NB4 (cell line): ENCODE results near the gene RC3H2.

Experiments used
- DNase-seq: peaks from one replicate; pipeline ENCODE4 v3.0.0; 2010; ENCODE audit warnings: low read depth
- H3K4me3 ChIP-seq: one replicate; pipeline ENCODE4 v1.5.1; 2011; ENCODE audit warnings: mild to moderate bottlenecking, low read depth, low read length, moderate library complexity
- CTCF ChIP-seq: IDR thresholded peaks from one replicate; pipeline ENCODE4 v1.5.1; 2012; ENCODE audit warnings: low read depth, low read length
- MAX ChIP-seq: IDR thresholded peaks from 2 replicates; pipeline ENCODE4 v1.6.1; 2011; ENCODE audit warnings: low read depth, low read length
- MYC ChIP-seq: IDR thresholded peaks from 2 replicates; pipeline ENCODE4 v1.6.1; 2011; ENCODE audit warnings: low read depth, low read length
- POLR2A ChIP-seq: IDR thresholded peaks from 2 replicates; pipeline ENCODE4 v1.6.1; 2011; ENCODE audit warnings: mild to moderate bottlenecking; ENCODE audit not compliant: insufficient read length; ENCODE audit errors: extremely low read depth

RC3H2 gene

GRCh38 chr9:122939601-122940000 lies 34.4 kb upstream of the RC3H2 start:
- DNase-seq, result no peak
- TF ChIP-seq MAX (no peak), POLR2A (no peak), CTCF (no peak), MYC (no peak)
- no peak overlapping the region for H3K4me3 ChIP-seq

- DNase-seq, result no peak
- TF ChIP-seq CTCF, result no peak
- H3K4me3 ChIP-seq, result no peak overlapping the region
Measured at GRCh38 chr9:122936883-122937282, 31.7 kb upstream of the RC3H2 start.

- DNase-seq, result no peak
- TF ChIP-seq CTCF (no peak), MAX (no peak), POLR2A (no peak), MYC (no peak)
- no peak overlapping the region for H3K4me3 ChIP-seq
Measured at GRCh38 chr9:122936464-122936863, 31.3 kb upstream of the RC3H2 start.

- peak within 1 kb of the TSS; percentile 96 for H3K4me3 ChIP-seq
- TF ChIP-seq MYC (peak; percentile 37; the same call in 1 of the 2 replicates), CTCF (no peak), POLR2A (peak; percentile 89), MAX (no peak; the same call in 1 of the 2 replicates)
Measured at GRCh38 chr9:122931226-122932121, 26.3 kb upstream of the RC3H2 start, which contains the start of gene ZBTB26. Gene ZBTB26, minus strand, starts transcription at chr9:122931512. Its CDS starts 11,578 bp downstream, at chr9:122919934.

GRCh38 chr9:122930541-122931225 lies 25.5 kb upstream of the RC3H2 start:
- TF ChIP-seq POLR2A (no peak), CTCF (no peak), MAX (no peak), MYC (no peak)
- peak overlapping the region; percentile 96 for H3K4me3 ChIP-seq
- no peak for DNase-seq

More at GRCh38 chr9:122931226-122932121, 26.3 kb upstream of the RC3H2 start, which contains the start of gene ZBTB26:
- DNase-seq, result peak; percentile 96
